Lower leg skin (tissue), 3 donors: ENCODE data around the gene CCDC71.

Experiments used
- CTCF ChIP-seq, 3 donors: fragments of 450-650 bp; IDR thresholded peaks; one replicate each; pipeline ENCODE4 v1.5.1; 2016; ENCODE audit warnings: antibody characterized with exemption in 3 of 3, mild to moderate bottlenecking in 3 of 3, moderate library complexity in 2 of 3
- POLR2A ChIP-seq, 2 donors: fragments of 450-650 bp; IDR thresholded peaks; one replicate each; pipeline ENCODE4 v1.6.1; 2016 to 2017; ENCODE audit warnings: antibody characterized with exemption in 2 of 2, mild to moderate bottlenecking in 1 of 2, moderate library complexity in 1 of 2

- TF ChIP-seq CTCF (IDR thresholded peaks at IDR 0.05) (no peak), POLR2A (IDR thresholded peaks at IDR 0.05) (no peak)
Observed at GRCh38 chr3:49122451-49122850, 43.7 kb downstream of the CCDC71 start.
